ENCODE results near the gene CABP2.

- no peak for TF ChIP-seq CTCF (IDR thresholded peaks at IDR 0.05; ENCODE audit: low read length)
- TF ChIP-seq EZH2 (IDR thresholded peaks at IDR 0.05; ENCODE audit: borderline replicate concordance, low read length), result no peak
Observed at GRCh38 chr11:67504950-67505581, 18.2 kb downstream of the CABP2 start, which contains the start of gene PITPNM1.
